HG02938 (cell line): Measurements from ENCODE around the gene PYGB.
A peak's percentile ranks its signal among the peaks of the same experiment; 100 is the strongest.
"Not testable (repeated sequence)": the region's sequence is repeated elsewhere in the genome, so short reads cannot be mapped to it uniquely, and the experiment has no call there.

Experiments
- ATAC-seq: cut with Tn5 transposase; IDR thresholded peaks from one replicate; pipeline ENCODE4 v1.9.1; 2021; ENCODE audit warnings: mild to moderate bottlenecking, moderate library complexity; ENCODE audit not compliant: unreplicated experiment

The PYGB gene

GRCh38 chr20:25247518-25247955 lies 348 bp upstream of the PYGB start:
- peak; percentile 20 for ATAC-seq

DNA sequence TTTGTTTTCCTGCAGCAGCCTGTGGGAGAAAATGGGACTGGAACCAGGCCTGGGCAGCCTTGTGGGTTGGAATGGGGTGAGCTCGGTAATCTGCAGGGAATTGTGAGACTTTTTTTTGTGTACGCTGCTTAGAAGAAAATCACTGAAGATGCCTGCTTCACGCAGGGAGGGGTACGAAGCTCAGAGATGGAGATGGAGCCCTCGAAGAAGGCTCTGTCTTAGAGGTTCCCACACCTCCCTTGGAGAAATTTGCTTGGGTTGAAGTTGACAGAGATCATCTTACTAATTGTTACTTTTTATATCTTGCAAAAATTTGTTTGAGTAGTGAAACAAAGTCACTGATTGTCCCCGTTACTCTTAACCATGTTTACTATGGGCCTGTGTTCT lies 894 bp downstream of the PYGB start:
- peak; percentile 8 for ATAC-seq

DNA sequence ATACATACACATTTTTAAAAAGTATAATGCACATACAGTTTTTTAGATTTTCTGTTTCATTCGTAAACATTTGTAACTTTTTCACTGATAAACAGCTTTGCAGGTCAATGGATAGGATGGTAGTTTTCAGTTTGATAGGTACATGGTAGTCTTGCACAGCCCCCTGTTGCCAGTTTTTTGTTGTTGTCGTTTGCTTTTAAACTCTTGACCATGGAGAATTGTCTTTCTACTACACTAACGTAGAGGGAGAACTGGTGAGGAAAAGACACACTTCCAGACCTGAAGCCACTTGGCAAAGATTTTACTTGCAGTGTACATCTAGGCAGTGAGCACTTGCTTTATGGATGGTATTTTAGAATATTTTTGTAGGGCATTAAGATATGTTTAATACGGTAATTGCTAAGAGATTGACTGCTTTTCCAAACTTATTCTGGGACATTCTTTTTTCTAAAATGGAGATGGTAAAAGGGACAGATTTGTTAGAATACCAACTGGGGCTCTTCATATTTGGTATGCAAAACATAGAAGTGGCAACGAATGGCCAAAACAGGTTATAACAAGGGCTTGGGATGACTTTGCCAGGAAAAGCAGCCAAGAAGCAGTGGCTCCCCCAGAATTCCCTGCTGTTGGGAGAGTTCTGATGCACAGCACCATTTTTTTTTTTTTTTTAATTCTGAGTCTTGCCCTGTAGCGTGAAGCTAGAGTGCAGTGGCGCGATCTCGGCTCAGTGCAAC lies 1.5 kb downstream of the PYGB start:
- no peak for ATAC-seq

DNA sequence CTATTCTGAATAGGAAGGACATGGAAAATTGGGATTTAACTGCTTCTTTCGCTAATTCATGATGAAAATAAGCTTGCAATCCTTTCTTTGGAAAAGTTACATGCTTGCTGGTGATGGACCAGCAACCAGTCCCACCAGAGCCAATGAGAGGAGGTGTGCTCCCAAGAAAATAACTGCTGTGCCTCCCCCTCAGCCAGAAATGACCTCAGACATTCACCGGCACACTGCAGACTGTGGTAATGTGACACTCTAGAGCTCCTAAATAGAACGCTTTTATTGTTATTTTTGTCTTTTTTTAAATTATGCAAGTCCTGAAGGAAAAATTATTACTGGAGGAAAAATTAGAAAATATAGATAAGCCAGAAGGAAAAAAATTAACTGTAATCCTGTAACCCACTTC lies 2.6 kb downstream of the PYGB start:
- ATAC-seq: no peak

DNA sequence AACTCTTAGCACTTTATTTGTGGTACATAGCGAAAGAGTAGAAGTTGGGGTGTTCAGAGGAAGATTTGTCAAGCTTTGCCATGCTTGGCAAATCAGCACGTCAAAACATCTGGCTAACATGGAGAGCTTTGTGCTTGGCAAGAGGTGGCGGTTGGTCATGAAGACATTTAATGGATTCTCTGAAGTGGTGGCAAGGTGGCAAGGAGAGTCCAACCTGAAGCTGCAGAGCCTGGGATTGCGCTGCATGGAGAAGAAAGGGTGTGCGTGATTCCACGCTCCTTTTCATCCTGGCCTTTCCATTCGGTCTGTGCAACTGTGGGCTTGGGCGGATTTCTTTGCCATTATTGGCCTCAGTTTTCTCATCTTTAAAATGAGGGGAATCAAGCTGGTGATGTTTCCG lies 3.1 kb downstream of the PYGB start:
- ATAC-seq: no peak

GRCh38 chr20:25251558-25251957 lies 3.7 kb downstream of the PYGB start:
- ATAC-seq: no peak

GRCh38 chr20:25252230-25252651 lies 4.4 kb downstream of the PYGB start:
- ATAC-seq: no peak

DNA sequence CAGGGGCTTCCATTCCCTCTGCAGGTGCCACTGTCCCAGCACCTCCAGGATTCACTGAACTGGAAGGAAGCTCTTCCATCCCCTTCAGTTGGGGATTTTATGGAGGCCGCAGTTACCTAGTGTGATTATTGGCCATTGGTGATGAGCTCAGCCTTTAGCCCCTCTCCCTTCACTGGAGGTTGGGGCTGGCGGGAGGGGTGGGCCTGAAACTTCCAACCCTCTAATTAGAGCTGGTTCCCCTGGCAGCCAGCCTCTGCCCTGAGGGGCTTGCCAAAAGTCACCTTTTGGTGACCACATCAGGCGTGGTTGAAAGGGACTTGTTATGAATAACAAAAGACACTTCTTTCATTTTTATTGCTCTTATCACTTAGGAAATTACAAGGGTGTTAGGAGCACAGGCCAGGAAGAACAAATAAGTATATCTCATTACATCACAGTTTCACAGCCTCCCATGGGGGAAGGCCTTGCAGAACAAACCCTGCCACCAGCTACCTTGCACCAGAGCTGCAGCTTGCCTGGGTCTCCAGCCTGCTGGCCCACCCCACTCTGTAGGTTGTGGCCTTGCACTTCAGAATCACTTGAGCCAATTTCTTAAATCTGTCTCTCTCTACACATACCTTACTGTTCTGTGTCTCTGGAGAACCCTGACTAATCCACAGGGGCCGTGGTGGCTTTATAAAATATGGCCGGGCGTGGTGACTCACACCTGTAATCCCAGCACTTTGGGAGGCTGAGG lies 5.0 kb downstream of the PYGB start:
- ATAC-seq: no peak

DNA sequence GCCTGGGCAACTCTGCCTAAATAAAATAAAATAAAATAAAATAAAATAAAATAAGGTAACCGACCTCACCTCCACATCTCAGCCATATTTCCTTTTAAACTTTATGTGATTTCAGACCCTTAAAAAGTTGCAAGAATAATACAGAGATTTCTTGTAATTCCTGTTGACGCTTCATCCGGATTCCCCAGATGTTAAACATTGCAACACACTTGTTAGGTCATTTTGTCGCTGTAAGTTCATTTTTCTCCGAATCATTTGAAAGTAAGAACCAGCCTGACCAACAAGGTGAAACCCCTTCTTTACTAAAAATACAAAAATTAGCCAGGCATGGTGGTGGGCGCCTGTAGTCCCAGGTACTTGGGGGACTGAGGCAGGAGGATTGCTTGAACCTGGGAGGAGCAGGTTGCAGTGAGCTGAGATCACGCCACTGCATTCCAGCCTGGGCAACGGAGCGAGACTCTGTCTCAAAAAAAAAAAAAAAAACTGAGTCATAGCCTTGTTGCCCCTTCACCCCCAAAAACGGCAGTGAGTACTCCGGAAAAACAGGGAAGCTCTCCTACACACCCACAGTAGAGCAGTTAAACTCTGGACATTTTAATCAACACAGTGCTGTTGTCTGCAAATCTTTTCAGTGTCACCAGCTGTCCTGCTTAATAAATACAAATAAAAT lies 5.9 kb downstream of the PYGB start:
- no peak for ATAC-seq

DNA sequence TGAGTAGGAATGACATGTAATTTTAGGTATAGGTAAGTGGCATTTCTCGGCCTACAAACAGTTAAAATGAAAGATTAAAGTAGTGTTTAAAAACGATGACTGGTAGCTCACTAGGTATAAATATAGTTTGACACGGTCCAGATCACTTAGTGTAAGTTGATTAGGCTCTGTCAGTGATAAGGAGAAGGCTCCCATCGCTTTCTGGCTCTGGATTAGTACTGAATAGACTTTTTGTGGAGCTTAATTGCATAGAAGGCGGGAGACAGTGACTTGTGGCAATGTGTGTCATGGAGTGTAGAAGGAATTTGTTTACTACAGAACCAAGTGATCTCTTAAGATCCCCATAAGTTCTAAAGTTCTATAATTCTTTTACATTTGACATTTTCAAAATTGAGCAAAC lies 6.7 kb downstream of the PYGB start:
- ATAC-seq: no peak

DNA sequence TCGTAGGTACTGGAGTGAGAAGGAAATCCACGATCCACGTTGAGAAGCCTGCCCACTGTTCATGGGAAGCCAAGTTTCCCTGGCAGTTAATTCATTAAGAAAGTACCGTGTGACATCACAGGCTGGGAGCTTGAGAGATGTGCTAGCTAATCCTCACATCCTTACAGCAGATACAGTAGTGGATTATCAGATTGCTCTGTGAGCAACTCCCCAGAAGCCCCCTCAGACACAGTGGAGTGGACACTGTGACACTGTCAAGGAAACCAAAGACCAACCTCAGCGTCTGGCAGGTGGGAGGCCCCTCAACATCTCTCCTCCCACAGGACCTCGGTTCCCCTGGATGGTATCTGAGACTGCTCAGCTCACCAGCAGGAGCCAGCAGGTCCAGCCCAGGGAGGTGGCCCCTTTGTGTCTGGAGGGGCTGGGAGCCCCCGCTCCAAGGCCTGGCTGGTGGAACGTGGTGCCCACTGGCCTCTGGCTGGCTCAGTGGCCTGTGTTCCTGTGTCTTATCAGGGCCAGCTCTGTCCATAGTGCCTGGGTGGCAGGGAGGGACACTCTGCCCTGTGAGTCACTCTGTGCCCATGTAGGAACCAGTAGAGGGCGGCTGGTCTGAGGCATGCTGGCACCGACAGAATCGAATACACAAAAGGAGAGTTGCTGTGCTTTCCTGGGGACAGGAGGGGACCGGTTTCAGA lies 7.2 kb downstream of the PYGB start:
- ATAC-seq: no peak

DNA sequence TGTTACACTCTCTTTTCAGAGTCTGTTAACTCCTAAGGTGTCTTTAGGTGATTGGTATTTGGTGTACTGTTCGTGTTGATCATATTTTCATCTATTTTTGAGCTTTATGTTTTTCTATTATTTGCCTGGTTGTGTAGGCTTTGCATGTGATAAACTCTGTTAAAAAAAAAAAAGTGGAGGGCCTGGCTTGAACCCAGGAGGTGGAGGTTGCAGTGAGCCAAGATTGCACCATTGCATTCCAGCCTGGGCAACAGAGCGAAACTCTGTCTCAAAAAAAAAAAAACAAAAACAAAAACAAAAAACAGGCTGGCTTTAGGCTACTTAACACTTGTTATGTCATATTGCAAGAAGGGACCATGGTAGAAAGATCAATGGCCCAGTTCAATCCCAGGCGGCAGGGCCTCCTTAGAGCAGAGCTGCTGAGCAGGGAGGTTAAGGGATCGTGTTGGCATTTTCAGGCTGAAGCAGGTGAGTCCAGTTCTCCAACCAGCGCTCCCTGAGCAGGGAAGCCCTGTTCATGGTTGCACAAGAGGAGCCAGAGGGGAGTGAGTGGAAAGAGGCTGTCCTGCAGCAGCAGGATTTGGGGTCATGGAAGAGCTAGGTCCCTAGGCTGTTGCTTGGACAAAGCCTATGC lies 8.5 kb downstream of the PYGB start:
- ATAC-seq: no peak

DNA sequence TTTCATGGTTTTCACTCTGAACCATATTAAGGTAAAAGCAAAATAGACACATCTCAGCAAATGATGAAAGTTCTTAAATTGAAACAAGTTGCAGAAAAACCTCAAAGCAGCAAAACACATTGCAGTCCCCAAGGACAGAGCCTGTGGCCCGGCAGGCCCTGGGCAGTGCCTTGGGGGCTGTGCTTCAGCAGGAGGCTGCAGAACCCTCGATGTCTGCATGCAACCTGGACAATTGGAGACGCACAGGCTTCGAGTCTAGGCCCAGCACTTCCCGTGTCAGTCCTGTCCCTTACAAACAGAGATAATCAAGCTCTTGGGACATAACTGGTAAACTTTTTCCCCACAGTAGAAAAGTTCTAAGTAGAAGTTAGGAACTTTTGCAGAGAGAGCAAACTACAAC lies 9.2 kb downstream of the PYGB start:
- no peak for ATAC-seq

DNA sequence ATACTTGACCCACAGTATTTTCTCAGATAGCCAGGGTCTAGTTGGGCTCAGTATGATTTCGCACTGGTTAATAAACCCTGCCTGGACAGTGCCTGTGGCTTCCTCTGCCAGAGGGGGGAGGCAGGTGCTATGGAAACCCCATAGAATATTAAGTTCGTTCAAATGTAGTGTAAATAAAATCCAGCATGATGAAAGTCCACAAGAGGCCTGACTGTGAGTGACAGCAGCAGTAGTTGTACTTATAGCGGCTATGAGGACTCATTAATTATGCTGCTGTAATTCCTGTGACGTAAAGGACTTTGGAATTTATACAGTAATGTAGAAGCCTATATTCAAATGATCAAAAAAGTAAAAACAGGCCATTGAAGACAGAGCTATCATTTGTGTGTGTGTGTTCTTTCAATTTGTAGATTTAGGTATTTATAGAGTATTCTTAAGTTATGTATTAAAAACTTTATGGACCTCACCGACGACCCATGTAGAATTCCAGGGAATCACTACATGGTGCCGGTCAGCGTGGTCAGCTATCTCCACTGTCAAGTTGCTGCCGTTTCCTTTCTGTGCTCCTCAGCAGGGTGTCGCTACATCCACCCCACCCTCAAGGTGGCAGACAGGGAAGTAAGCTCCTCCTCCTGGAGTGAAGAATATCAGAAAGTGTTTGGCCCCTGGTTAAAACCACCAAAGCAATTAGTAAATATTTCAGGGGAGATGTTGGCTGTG lies 10.0 kb downstream of the PYGB start:
- no peak for ATAC-seq

- ATAC-seq: no peak
These were observed 10.6 kb downstream of the PYGB start for GRCh38 chr20:25258476-25258805.

DNA sequence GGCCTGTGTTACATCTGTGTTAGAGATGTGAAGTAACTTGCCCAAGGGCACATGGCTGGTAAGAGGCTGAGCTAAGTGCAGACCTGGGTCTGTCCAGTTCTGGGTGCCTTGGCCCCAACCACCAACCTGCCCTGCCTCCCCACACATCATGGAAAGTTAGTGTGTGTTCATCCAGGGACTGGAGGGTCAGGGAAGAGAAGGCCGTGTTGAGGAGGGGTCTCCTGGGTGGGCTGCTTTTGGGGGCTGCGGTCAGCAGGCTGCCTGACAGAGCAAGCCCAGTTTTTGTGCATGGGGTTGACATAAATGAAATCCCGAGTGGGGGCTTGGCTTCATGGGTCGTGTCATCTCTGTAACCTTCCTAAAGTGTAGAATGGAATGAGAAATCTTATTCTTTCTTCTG lies 10.9 kb downstream of the PYGB start:
- no peak for ATAC-seq

- no peak for ATAC-seq
These were observed 11.5 kb downstream of the PYGB start for GRCh38 chr20:25259358-25259757.

GRCh38 chr20:25259788-25260254 lies 11.9 kb downstream of the PYGB start:
- ATAC-seq: no peak

- not testable (repeated sequence) for ATAC-seq
These were observed 13.0 kb downstream of the PYGB start for GRCh38 chr20:25260770-25261437.
